SK-N-SH (cell line): ENCODE results near the gene CPT1C.

ENCODE experiments used
- EP300 ChIP-seq, 2 experiments: IDR thresholded peaks; 2 replicates each; pipeline versions ENCODE4 v1.4.0 to v1.6.1; 2012; ENCODE audit warnings: borderline replicate concordance in 1 of 2, low read depth in 1 of 2, low read length in 1 of 2
- RAD21 ChIP-seq: IDR thresholded peaks from 2 replicates; pipeline ENCODE4 v1.6.1; 2012; ENCODE audit warnings: mild to moderate bottlenecking, low read length
- TF ChIP-seq, protein P1 (sequence below): fragments of 200-600 bp; sonication (generic); IDR thresholded peaks from 2 replicates; pipeline ENCODE4 v1.6.1; 2017; ENCODE audit warnings: antibody characterized with exemption, mild to moderate bottlenecking, moderate library complexity

DNA sequence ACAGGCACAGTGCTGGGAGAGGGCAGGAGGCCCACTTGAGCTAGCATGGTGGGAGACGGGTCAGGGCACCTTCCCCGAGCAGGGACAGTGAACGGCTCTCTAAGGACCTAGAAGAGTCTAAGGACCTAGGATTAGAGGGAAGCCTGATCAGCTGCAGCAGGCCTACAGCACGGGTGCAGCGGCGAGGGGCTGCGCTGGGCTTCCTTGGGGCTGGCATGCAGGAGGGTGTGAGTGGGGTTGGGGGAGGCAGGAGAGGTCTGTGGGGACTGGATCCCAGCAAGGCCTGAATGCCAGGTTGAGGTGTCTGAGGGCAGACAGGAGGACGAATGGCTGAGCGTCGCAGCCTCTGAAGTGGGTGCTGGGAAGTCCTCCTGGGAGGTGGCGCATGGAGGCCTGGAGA lies 45.3 kb upstream of the CPT1C start:
- TF ChIP-seq EP300 (IDR thresholded peaks at IDR 0.05; ENCODE audit: borderline replicate concordance in 1 of 2, low read depth in 1 of 2, low read length in 1 of 2) (no peak), RAD21 (no peak)
- TF ChIP-seq, protein P1, sequence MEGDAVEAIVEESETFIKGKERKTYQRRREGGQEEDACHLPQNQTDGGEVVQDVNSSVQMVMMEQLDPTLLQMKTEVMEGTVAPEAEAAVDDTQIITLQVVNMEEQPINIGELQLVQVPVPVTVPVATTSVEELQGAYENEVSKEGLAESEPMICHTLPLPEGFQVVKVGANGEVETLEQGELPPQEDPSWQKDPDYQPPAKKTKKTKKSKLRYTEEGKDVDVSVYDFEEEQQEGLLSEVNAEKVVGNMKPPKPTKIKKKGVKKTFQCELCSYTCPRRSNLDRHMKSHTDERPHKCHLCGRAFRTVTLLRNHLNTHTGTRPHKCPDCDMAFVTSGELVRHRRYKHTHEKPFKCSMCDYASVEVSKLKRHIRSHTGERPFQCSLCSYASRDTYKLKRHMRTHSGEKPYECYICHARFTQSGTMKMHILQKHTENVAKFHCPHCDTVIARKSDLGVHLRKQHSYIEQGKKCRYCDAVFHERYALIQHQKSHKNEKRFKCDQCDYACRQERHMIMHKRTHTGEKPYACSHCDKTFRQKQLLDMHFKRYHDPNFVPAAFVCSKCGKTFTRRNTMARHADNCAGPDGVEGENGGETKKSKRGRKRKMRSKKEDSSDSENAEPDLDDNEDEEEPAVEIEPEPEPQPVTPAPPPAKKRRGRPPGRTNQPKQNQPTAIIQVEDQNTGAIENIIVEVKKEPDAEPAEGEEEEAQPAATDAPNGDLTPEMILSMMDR: no peak
